Dermis blood vessel endothelial cell (primary cell): ENCODE data around the gene CILP. TPM values are rescaled to one million over a fixed set of nuclear protein-coding genes. Genes with fewer than 3 reads are reported as not detected.

Source experiments
- DNase-seq: peaks from one replicate; pipeline ENCODE4 v3.0.0; 2010
- total RNA-seq: library from RNA; depleted of rRNA; stranded (reverse); fragments of >200 nt; gene quantifications from 2 replicates; pipeline ENCODE4 v1.2.3, GENCODE V29; 2014

CILP gene
- total RNA-seq, 1 donor from 2014 or later, result not detected

DNA sequence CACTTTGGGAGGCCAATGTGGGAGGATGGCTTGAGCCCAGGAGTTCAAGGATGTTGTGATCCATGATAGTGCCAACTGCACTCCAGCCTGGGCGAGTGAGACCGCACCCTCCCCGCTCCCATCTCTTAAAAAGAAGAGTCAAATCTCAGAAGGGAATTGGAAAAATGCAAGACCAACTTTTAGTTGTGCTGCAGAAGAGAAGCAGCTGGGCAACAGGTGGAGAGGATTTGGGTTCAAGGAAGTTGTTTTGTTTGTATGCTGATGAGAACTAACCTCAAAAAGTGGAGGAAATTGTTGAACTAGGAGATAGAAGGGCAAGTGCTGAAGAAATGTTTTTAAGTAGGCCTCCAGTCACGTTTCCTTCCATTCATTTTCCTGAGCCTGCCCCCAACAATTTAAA is 64.8 kb downstream of the CILP start:
- no peak for DNase-seq

Other genes with a start within 250 kb of the CILP start
- 77.3 and 84.7 TPM in 2 replicates for gene SPG21, start 221.6 kb downstream of the CILP start, total RNA-seq
- gene MTFMT, start 181.8 kb downstream of the CILP start, total RNA-seq, result 29.8 and 34.8 TPM in 2 replicates
- gene SLC51B, start 166.1 kb downstream of the CILP start, total RNA-seq, result not detected in 2 replicates
- gene RASL12, start 143.5 kb downstream of the CILP start, total RNA-seq, result not detected in 2 replicates
- not detected in 2 replicates for gene KBTBD13, start 134.7 kb downstream of the CILP start, total RNA-seq
- gene UBAP1L, start 96.3 kb downstream of the CILP start, total RNA-seq, result 1.6 and 2.7 TPM in 2 replicates
- gene PDCD7, start 77.7 kb downstream of the CILP start, total RNA-seq, result 18.7 and 25.0 TPM in 2 replicates
- 45.3 and 69.3 TPM in 2 replicates for gene CLPX, start 26.1 kb downstream of the CILP start, total RNA-seq
- 2.0 and 3.0 TPM in 2 replicates for gene PARP16, start 75.4 kb upstream of the CILP start, total RNA-seq
- gene RNU5A-1, start 84.6 kb upstream of the CILP start, total RNA-seq, result not detected in 2 replicates
- not detected in 2 replicates for gene RNU5B-1, start 93.2 kb upstream of the CILP start, total RNA-seq
- not detected in 2 replicates for gene IGDCC3, start 166.5 kb upstream of the CILP start, total RNA-seq
- 0.09 and 0.17 TPM in 2 replicates for gene IGDCC4, start 211.5 kb upstream of the CILP start, total RNA-seq